Endothelial cell of umbilical vein (primary cell): ENCODE measurements around the gene GLTP. TPM values are rescaled to one million over a fixed set of nuclear protein-coding genes. Genes with fewer than 3 reads are reported as not detected.

Experiments
- BruUV-seq: library from RNA; stranded (reverse); fragments of 400-500 nt; replicated peaks from 2 replicates; lab custom pipeline; 2021; lab: Mats Ljungman, UMichigan
- CTCF ChIA-PET: fragments of 300-600, 350-600 bp; sonication (Branson Sonifier 250); formaldehyde crosslinking; loops from one replicate; lab custom pipeline; 2021; ENCODE audit warnings: antibody characterized with exemption, inconsistent platforms; lab: Charles Lee
- POLR2A ChIA-PET: fragments of 300-600, 350-600 bp; sonication (Branson Sonifier 250); formaldehyde crosslinking; loops from one replicate; lab custom pipeline; 2021; ENCODE audit warnings: antibody characterized with exemption, inconsistent platforms; lab: Charles Lee
- DNase-seq: peaks from one replicate; pipeline ENCODE4 v3.0.0-alpha.2; 2011; ENCODE audit warnings: low read depth, low spot score
- FAIRE-seq: peaks from 2 replicates; lab custom pipeline; 2011; peaks lifted over from hg19 to GRCh38; lab: Jason Lieb, UNC
- H2AFZ ChIP-seq: 2 replicates; pipeline ENCODE4 v1.6.0; 2012; ENCODE audit warnings: low read depth, low read length, control low read depth, inconsistent platforms
- H3K27ac ChIP-seq: 2 replicates; pipeline ENCODE4 v1.5.1; 2011; ENCODE audit warnings: low read depth, mild to moderate bottlenecking, control low read depth, low read length, moderate library complexity; ENCODE audit not compliant: insufficient read depth
- H3K27me3 ChIP-seq, 2 experiments: 2 replicates each; pipeline versions ENCODE4 v1.6.0 to v1.6.1; 2011; ENCODE audit warnings: low read length in 2 of 2, mixed read lengths in 1 of 2; ENCODE audit not compliant: control insufficient read depth in 2 of 2, insufficient read depth in 2 of 2
- H3K36me3 ChIP-seq, 2 experiments: 2 replicates in 1 of 2; 3 replicates in 1 of 2; pipeline ENCODE4 v1.5.1; 2011; ENCODE audit warnings: low read length in 2 of 2, mild to moderate bottlenecking in 1 of 2, moderate library complexity in 1 of 2; ENCODE audit not compliant: control insufficient read depth in 2 of 2, insufficient read depth in 2 of 2; ENCODE audit errors: extremely low read depth in 1 of 2
- H3K4me1 ChIP-seq: 3 replicates; pipeline ENCODE4 v1.5.1; 2011; ENCODE audit warnings: mild to moderate bottlenecking, low read length; ENCODE audit not compliant: control insufficient read depth, insufficient read depth; ENCODE audit errors: extremely low read depth
- H3K4me2 ChIP-seq: 2 replicates; pipeline ENCODE4 v1.6.1; 2011; ENCODE audit warnings: low read length, control low read depth, mixed read lengths; ENCODE audit not compliant: insufficient read depth
- H3K4me3 ChIP-seq, 3 experiments: fragments of 200-600 bp in 1 of 3; sonication (generic), shearing (Covaris generic) in 1 of 3; replicated peaks in 1 of 3; 2 replicates each; pipeline ENCODE4 v1.5.1; 2011 to 2016; ENCODE audit warnings: control low read depth in 3 of 3, low read length in 3 of 3, mild to moderate bottlenecking in 2 of 3, inconsistent platforms in 1 of 3, low read depth in 1 of 3, moderate library complexity in 1 of 3; ENCODE audit not compliant: insufficient read depth in 1 of 3
- H3K79me2 ChIP-seq: 2 replicates; pipeline ENCODE4 v1.6.0; 2012; ENCODE audit warnings: low read length, inconsistent platforms; ENCODE audit not compliant: control insufficient read depth, insufficient read depth
- H3K9ac ChIP-seq: replicated peaks from 2 replicates; pipeline ENCODE3; 2011; ENCODE audit warnings: low read length, control low read depth; ENCODE audit not compliant: insufficient read depth; ENCODE audit errors: extremely low read depth
- H3K9me1 ChIP-seq: replicated peaks from 3 replicates; pipeline ENCODE4 v1.6.0; 2011; ENCODE audit warnings: mild to moderate bottlenecking, low read length; ENCODE audit not compliant: control insufficient read depth, insufficient read depth; ENCODE audit errors: extremely low read depth
- H3K9me3 ChIP-seq: replicated peaks from 2 replicates; pipeline ENCODE4 v1.5.1; 2012; ENCODE audit warnings: low read length, inconsistent platforms; ENCODE audit not compliant: control insufficient read depth, insufficient read depth
- H4K20me1 ChIP-seq: replicated peaks from 2 replicates; pipeline ENCODE3; 2011; ENCODE audit warnings: mild to moderate bottlenecking, low read length; ENCODE audit not compliant: control insufficient read depth, insufficient read depth; ENCODE audit errors: extremely low read depth
- CTCF ChIP-seq, 2 donors: IDR thresholded peaks; 1 replicate in 1 of 2; 2 replicates in 1 of 2; pipeline ENCODE4 v1.5.1; 2011; ENCODE audit warnings: low read length in 2 of 2, mild to moderate bottlenecking in 2 of 2, moderate library complexity in 2 of 2, control low read depth in 1 of 2, inconsistent platforms in 1 of 2, low read depth in 1 of 2; ENCODE audit not compliant: insufficient read depth in 1 of 2; ENCODE audit errors: extremely low read depth in 1 of 2
- EZH2 ChIP-seq: IDR thresholded peaks from 2 replicates; pipeline ENCODE4 v1.6.1; 2012; ENCODE audit warnings: borderline replicate concordance, low read depth, mild to moderate bottlenecking, moderate library complexity, low read length, inconsistent platforms; ENCODE audit not compliant: severe bottlenecking
- FOS ChIP-seq: IDR thresholded peaks from 2 replicates; pipeline ENCODE4 v1.6.1; 2011; ENCODE audit warnings: mild to moderate bottlenecking, low read length, moderate library complexity, borderline replicate concordance; ENCODE audit not compliant: insufficient read depth
- GATA2 ChIP-seq: IDR thresholded peaks from 2 replicates; pipeline ENCODE4 v1.7.0; 2011; ENCODE audit warnings: low read depth, mild to moderate bottlenecking, moderate library complexity, mixed read lengths, low read length; ENCODE audit not compliant: insufficient read length, insufficient read depth
- JUN ChIP-seq: IDR thresholded peaks from 2 replicates; pipeline ENCODE4 v1.6.1; 2011; ENCODE audit warnings: borderline replicate concordance, low read depth; ENCODE audit not compliant: insufficient read length, insufficient read depth
- MYC ChIP-seq: IDR thresholded peaks from one replicate; pipeline ENCODE4 v1.6.1; 2011; ENCODE audit warnings: mild to moderate bottlenecking, low read depth, low read length
- POLR2A ChIP-seq: IDR thresholded peaks from 2 replicates; pipeline ENCODE4 v1.6.1; 2012; ENCODE audit warnings: low read depth, mild to moderate bottlenecking, control low read depth, low read length
- POLR2AphosphoS5 ChIP-seq: IDR thresholded peaks from 2 replicates; pipeline ENCODE4 v1.6.1; 2012; ENCODE audit warnings: low read depth, mild to moderate bottlenecking, control low read depth, low read length, moderate library complexity; ENCODE audit not compliant: insufficient read depth
- dilution Hi-C: fragments of 300-500 bp; cut with MboI; formaldehyde crosslinking; loops from one replicate; pipeline ENCODE4 v1.15.0; 2019; ENCODE audit warnings: low sequenced_read_pairs; ENCODE audit not compliant: extremely low pct_ligation_motif_present
- intact Hi-C: fragments of 100-400 bp; cut with micrococcal nuclease; formaldehyde crosslinking; loops from one replicate; pipeline ENCODE4 v1.10.0; 2022
- polyA plus RNA-seq, 4 experiments: library from polyadenylated mRNA; depleted of rRNA in 3 of 4; stranded (reverse) in 3 of 4; unstranded in 1 of 4; fragments of >200 nt; gene quantifications; 2 replicates each; pipeline versions ENCODE4 v1.2.1 to v1.2.3, GENCODE V29; 2011 to 2012; ENCODE audit warnings: missing spikeins in 1 of 4
- total RNA-seq: library from RNA; stranded (reverse); gene quantifications from 2 replicates; pipeline ENCODE4 v1.2.3, GENCODE V29; 2021
- TF ChIP-seq, protein P1 (sequence below): IDR thresholded peaks from 2 replicates; pipeline ENCODE4 v1.6.1; 2011; ENCODE audit not compliant: insufficient read depth, insufficient read length

The GLTP gene
- total and polyA plus RNA-seq, 2 donors (not counting 3 experiments of a cell fraction or from before 2014, with no cell fraction given), result 21.5 to 46.6 TPM

GRCh38 chr12:109926488-109927210, 46.3 kb upstream of the GLTP start:
- no peak overlapping the region for H2AFZ ChIP-seq
- dilution Hi-C loops, result no loop called here

DNA sequence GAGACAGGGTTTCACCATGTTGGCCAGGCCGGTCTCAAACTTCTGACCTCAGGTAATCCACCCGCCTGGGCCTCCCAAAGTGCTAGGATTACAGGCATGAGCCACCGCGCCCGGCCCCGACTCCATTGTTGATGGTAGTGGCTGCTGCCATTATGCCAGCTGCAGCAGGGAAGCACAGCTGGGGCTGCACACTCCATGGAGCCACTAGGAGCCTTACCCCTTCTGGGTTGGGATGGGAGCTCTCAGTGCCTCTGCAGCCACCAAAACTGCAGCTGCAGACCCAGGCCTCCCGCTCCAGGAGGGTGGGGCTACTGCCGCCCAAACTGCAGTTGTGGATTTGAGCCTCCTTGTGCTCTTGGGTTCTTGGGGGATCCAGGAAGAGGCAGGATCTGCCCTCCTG, 45.7 kb upstream of the GLTP start:
- dilution Hi-C loops, result no loop called here
- intact Hi-C loops, result loop anchor here (2.0 kb wide), 1 partner anchor 25 kb away; the partner anchor contains the start of gene TCHP
- POLR2A ChIA-PET, result interaction anchor here (0.6 kb wide), 1 partner anchor 492 kb away, joined by 3 read pairs; no protein-coding TSS in a partner anchor
- CTCF ChIA-PET, result interaction anchor here (0.8 to 9.7 kb wide), 4 partner anchors 15 to 74 kb away, joined by 3 to 147 read pairs (median 12); partner anchors contain the start of gene TCHP
- Histone ChIP-seq H3K4me2 (no peak overlapping the region), H3K9ac (no peak overlapping the region), H3K79me2 (no peaks in the 10 kb centered on the region), H3K4me3 (no peak overlapping the region), H2AFZ (no peak overlapping the region), H3K27me3 (no peaks in the 10 kb centered on the region), H3K4me1 (no peaks in the 10 kb centered on the region), H3K9me1 (no peaks in the 10 kb centered on the region), H3K27ac (no peak overlapping the region), H4K20me1 (no peaks in the 10 kb centered on the region), H3K9me3 (no peaks in the 10 kb centered on the region), H3K36me3 (peaks cover 0 to 12% of the 10 kb centered on the region in 2 experiments)
- no peak for TF ChIP-seq CTCF (IDR thresholded peaks at IDR 0.05; ENCODE audit: extremely low read depth in 1 of 2, insufficient read depth in 1 of 2, low read depth in 1 of 2, low read length in 2 of 2)
- TF ChIP-seq POLR2A, result no peak
- TF ChIP-seq POLR2AphosphoS5, result no peak
- TF ChIP-seq EZH2, result no peak
- TF ChIP-seq, protein P1, sequence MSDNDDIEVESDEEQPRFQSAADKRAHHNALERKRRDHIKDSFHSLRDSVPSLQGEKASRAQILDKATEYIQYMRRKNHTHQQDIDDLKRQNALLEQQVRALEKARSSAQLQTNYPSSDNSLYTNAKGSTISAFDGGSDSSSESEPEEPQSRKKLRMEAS, result no peak
- no peak for TF ChIP-seq GATA2
- TF ChIP-seq FOS, result no peak
- no peak for TF ChIP-seq JUN
- no peak for TF ChIP-seq MYC
- no TSS peak for BruUV-seq
- FAIRE-seq, result no peak
- DNase-seq, result no peak

More at GRCh38 chr12:109926488-109927210, 46.3 kb upstream of the GLTP start:
- Histone ChIP-seq H3K9me1 (no peaks in the 10 kb centered on the region), H3K27me3 (no peaks in the 10 kb centered on the region), H3K9me3 (no peaks in the 10 kb centered on the region), H3K4me2 (no peak overlapping the region), H3K36me3 (peaks cover 0 to 16% of the 10 kb centered on the region in 2 experiments), H3K27ac (no peak overlapping the region), H3K4me1 (no peaks in the 10 kb centered on the region), H3K79me2 (no peaks in the 10 kb centered on the region), H4K20me1 (no peaks in the 10 kb centered on the region), H3K4me3 (no peak overlapping the region), H3K9ac (no peak overlapping the region)
- FAIRE-seq, result no peak
- ChIA-PET CTCF (interaction anchor here (1.2 to 9.7 kb wide), 3 partner anchors 16 to 75 kb away, joined by 3 to 147 read pairs (median 20); partner anchors contain the start of gene TCHP), POLR2A (interaction anchor here (0.6 kb wide), 1 partner anchor 492 kb away, joined by 3 read pairs; no protein-coding TSS in a partner anchor)
- no peak for TF ChIP-seq JUN
- TF ChIP-seq, protein P1, result no peak
- no peak for TF ChIP-seq EZH2
- TF ChIP-seq GATA2, result no peak
- TF ChIP-seq MYC, result no peak
- no peak for TF ChIP-seq POLR2AphosphoS5
- intact Hi-C loops, result loop anchor here (1.0 to 2.0 kb wide), 3 partner anchors 26 to 77 kb away; partner anchors contain the start of gene TCHP
- DNase-seq, result no peak
- BruUV-seq, result no TSS peak
